Sciatic nerve (tissue), 2 donors: ENCODE results near the gene NBDY. TPM values are rescaled to one million over a fixed set of nuclear protein-coding genes. Genes with fewer than 3 reads are reported as not detected.

Experiments
- ATAC-seq: fragments of 200-7000 bp; cut with Tn5 transposase; one replicate; pipeline ENCODE4 v1.9.1; 2020; ENCODE audit warnings: mild to moderate bottlenecking, moderate library complexity
- DNase-seq: peaks from one replicate; pipeline ENCODE4 v3.0.0-alpha.2; 2020; ENCODE audit warnings: low spot score
- intact Hi-C: fragments of 100-400 bp; cut with DNase I; formaldehyde crosslinking; loops from one replicate; pipeline ENCODE4 v1.14.2; 2022
- total RNA-seq: library from RNA; stranded (reverse); fragmentation: NEBNext Ultra II Directional; extraction: Animal tissue kit (Norgen Biotek cat#: 25700); gene quantifications from one replicate; pipeline ENCODE4 v1.2.1, GENCODE V29; 2021
- donor health status: DM: no; HTN: no; CAD: no.
- donor health status: DM: no; HTN: no; CAD: no.

Gene NBDY
- total RNA-seq, 1 donor from 2014 or later, result 37.6 TPM

GRCh38 chrX:56833626-56834025 lies 104.6 kb downstream of the NBDY start:
- ATAC-seq (no peak), DNase-seq (no peak)
- intact Hi-C loops, result no loop called here

- ATAC-seq (no peak), DNase-seq (no peak)
- intact Hi-C loops, result no loop called here
Observed at GRCh38 chrX:56853436-56853835, 124.4 kb downstream of the NBDY start.

- intact Hi-C loops, result no loop called here
- ATAC-seq, result no peak
- DNase-seq, result no peak
Observed at GRCh38 chrX:56857042-56857441, 128.0 kb downstream of the NBDY start.

GRCh38 chrX:56860888-56861287 lies 131.8 kb downstream of the NBDY start:
- intact Hi-C loops, result no loop called here
- no peak for DNase-seq
- no peak for ATAC-seq

Other genes with a start within 250 kb of the NBDY start
- 32.6 TPM for gene UBQLN2, start 165.6 kb upstream of the NBDY start, total RNA-seq